A549 treated with RU486 at 1 μM for 4 hours (cell line): Measurements from ENCODE around the gene SLITRK6. TPM values are rescaled to one million over a fixed set of nuclear protein-coding genes. Genes with fewer than 3 reads are reported as not detected.

Source experiments
- total RNA-seq: library from RNA; stranded (reverse); fragments of 200-300 nt; extraction: Qiagen RNA extraction; gene quantifications from 5 replicates; pipeline ENCODE4 v1.2.3, GENCODE V29; 2022; ENCODE audit warnings: low read depth

SLITRK6 gene
- total RNA-seq = 0.21 to 0.45 TPM (median 0.29 TPM) in 5 replicates

GRCh38 chr13:85799097-85799582, at the start of gene SLITRK6:
Gene SLITRK6 (minus strand): TSS chr13:85799419. CDS start chr13:85796508, 2,911 bp downstream.

